HepG2 (cell line): ENCODE results near the gene EDAR. TPM values are rescaled to one million over a fixed set of nuclear protein-coding genes. Genes with fewer than 3 reads are reported as not detected.

Experiments used
- EP300 ChIP-seq, 3 experiments: sonication (generic) in 1 of 3; formaldehyde crosslinking in 1 of 3; IDR thresholded peaks; 2 replicates each; pipeline versions ENCODE4 v1.5.1 to v1.6.1; 2011 to 2020; ENCODE audit warnings: low read depth in 2 of 3, low read length in 2 of 3, borderline replicate concordance in 1 of 3, improper control_type of control experiment in 1 of 3, mild to moderate bottlenecking in 1 of 3, missing genetic modification reagents in 1 of 3, moderate library complexity in 1 of 3
- ETV5 ChIP-seq: IDR thresholded peaks from 2 replicates; pipeline ENCODE4 v1.6.1; 2018; ENCODE audit warnings: missing biosample characterization, missing genetic modification reagents, inconsistent platforms, borderline replicate concordance
- FOXK1 ChIP-seq: sonication (generic); formaldehyde crosslinking; IDR thresholded peaks from 2 replicates; pipeline ENCODE4 v1.4.0; 2020; ENCODE audit warnings: low read depth, missing genetic modification reagents, borderline replicate concordance
- FOXK2 ChIP-seq: fragments of 450-650 bp; IDR thresholded peaks from 2 replicates; pipeline ENCODE4 v1.6.1; 2016
- NKX3-1 ChIP-seq: sonication (generic); formaldehyde crosslinking; IDR thresholded peaks from 2 replicates; pipeline ENCODE4 v1.5.0; 2020; ENCODE audit warnings: missing genetic modification reagents
- PHF5A ChIP-seq: IDR thresholded peaks from one replicate; pipeline ENCODE4 v1.6.1; 2018; ENCODE audit warnings: low read depth, missing genetic modification reagents; ENCODE audit not compliant: unreplicated experiment
- ZNF775 ChIP-seq: sonication (generic); formaldehyde crosslinking; IDR thresholded peaks from 2 replicates; pipeline ENCODE4 v1.4.0; 2020; ENCODE audit warnings: missing genetic modification reagents, mild to moderate bottlenecking, moderate library complexity, borderline replicate concordance
- ZSCAN31 ChIP-seq: sonication (generic); formaldehyde crosslinking; IDR thresholded peaks from 2 replicates; pipeline ENCODE4 v1.5.0; 2020; ENCODE audit warnings: low read depth, mild to moderate bottlenecking, missing genetic modification reagents
- polyA plus RNA-seq, 8 experiments: library from polyadenylated mRNA; depleted of rRNA in 3 of 8; stranded (reverse) in 7 of 8; unstranded in 1 of 8; fragments of >200 nt; fragmentation: Illumina TruSeq in 4 of 8; extraction: Trizol in 4 of 8; gene quantifications; 2 replicates each; pipeline versions ENCODE4 v1.2.1 to v1.2.3, GENCODE V29; 2011 to 2016; ENCODE audit warnings: low read depth in 4 of 8, missing spikeins in 1 of 8, mixed read lengths in 1 of 8; ENCODE audit not compliant: insufficient read depth in 1 of 8
- total RNA-seq, 5 experiments: library from RNA; depleted of rRNA; stranded (reverse); fragments of >200 nt; fragmentation: Illumina TruSeq; extraction: Trizol; gene quantifications; 2 replicates each; pipeline ENCODE4 v1.2.3, GENCODE V29; 2016; ENCODE audit warnings: low read depth in 1 of 5
- TF ChIP-seq, protein P1 (sequence below): sonication (generic); formaldehyde crosslinking; IDR thresholded peaks from 2 replicates; pipeline ENCODE4 v1.5.0; 2020; ENCODE audit warnings: missing genetic modification reagents
- TF ChIP-seq, protein P2 (sequence below): sonication (generic); formaldehyde crosslinking; conservative IDR thresholded peaks from 2 replicates; pipeline ENCODE4 v1.5.0; 2020; ENCODE audit warnings: missing genetic modification reagents
- TF ChIP-seq, protein P3 (sequence below): sonication (generic); formaldehyde crosslinking; conservative IDR thresholded peaks from 2 replicates; pipeline ENCODE4 v1.4.0; 2020; ENCODE audit warnings: missing genetic modification reagents
- TF ChIP-seq, protein P4 (sequence below), 2 experiments: fragments of 450-650 bp in 1 of 2; sonication (generic) in 1 of 2; formaldehyde crosslinking in 1 of 2; IDR thresholded peaks; 2 replicates each; pipeline versions ENCODE4 v1.6.1 to v1.8.0; 2016 to 2022; ENCODE audit warnings: antibody characterized with exemption in 1 of 2, mild to moderate bottlenecking in 1 of 2, missing genetic modification reagents in 1 of 2

EDAR gene
- total and polyA plus RNA-seq, 2 of the 13 experiments (the other 11 are each of a cell fraction or from before 2014, with no cell fraction given): not detected

DNA sequence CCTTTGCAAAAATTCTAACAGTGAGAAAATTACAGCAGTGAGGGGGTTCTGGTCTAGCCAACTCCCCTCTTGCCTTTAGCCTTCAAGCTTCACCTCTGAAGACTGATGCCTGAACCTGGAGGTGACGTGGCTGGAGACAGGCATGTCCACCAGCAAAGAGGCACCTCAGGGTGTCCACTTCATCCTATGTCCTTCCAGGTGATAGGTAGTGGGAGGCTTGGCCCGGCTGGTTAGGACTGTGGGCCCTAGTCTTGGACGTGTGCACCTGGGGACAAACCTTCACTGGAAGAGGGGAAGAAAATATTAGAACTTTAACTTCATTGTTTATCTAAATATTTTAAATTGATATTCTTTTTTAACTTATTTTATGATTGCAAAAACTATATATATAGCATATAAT lies 35.5 kb upstream of the EDAR start (continued):
- TF ChIP-seq EP300 (IDR thresholded peaks at IDR 0.05; ENCODE audit: low read depth in 2 of 2, low read length in 2 of 2) (no peak), EP300 (CRISPR knock-in tag; IDR thresholded peaks at IDR 0.05; ENCODE audit: borderline replicate concordance) (no peak), FOXK2 (no peak), ZNF775 (CRISPR knock-in tag) (no peak), PHF5A (CRISPR knock-in tag) (no peak), FOXK1 (CRISPR knock-in tag) (no peak), NKX3-1 (no peak), ZSCAN31 (CRISPR knock-in tag) (no peak), ETV5 (CRISPR knock-in tag) (no peak)
- TF ChIP-seq, protein P1, sequence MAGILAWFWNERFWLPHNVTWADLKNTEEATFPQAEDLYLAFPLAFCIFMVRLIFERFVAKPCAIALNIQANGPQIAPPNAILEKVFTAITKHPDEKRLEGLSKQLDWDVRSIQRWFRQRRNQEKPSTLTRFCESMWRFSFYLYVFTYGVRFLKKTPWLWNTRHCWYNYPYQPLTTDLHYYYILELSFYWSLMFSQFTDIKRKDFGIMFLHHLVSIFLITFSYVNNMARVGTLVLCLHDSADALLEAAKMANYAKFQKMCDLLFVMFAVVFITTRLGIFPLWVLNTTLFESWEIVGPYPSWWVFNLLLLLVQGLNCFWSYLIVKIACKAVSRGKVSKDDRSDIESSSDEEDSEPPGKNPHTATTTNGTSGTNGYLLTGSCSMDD (CRISPR knock-in tag): no peak
- TF ChIP-seq, protein P2, sequence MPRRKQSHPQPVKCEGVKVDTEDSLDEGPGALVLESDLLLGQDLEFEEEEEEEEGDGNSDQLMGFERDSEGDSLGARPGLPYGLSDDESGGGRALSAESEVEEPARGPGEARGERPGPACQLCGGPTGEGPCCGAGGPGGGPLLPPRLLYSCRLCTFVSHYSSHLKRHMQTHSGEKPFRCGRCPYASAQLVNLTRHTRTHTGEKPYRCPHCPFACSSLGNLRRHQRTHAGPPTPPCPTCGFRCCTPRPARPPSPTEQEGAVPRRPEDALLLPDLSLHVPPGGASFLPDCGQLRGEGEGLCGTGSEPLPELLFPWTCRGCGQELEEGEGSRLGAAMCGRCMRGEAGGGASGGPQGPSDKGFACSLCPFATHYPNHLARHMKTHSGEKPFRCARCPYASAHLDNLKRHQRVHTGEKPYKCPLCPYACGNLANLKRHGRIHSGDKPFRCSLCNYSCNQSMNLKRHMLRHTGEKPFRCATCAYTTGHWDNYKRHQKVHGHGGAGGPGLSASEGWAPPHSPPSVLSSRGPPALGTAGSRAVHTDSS (CRISPR knock-in tag): no peak
- TF ChIP-seq, protein P3, sequence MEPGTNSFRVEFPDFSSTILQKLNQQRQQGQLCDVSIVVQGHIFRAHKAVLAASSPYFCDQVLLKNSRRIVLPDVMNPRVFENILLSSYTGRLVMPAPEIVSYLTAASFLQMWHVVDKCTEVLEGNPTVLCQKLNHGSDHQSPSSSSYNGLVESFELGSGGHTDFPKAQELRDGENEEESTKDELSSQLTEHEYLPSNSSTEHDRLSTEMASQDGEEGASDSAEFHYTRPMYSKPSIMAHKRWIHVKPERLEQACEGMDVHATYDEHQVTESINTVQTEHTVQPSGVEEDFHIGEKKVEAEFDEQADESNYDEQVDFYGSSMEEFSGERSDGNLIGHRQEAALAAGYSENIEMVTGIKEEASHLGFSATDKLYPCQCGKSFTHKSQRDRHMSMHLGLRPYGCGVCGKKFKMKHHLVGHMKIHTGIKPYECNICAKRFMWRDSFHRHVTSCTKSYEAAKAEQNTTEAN (CRISPR knock-in tag): no peak
- TF ChIP-seq, protein P4, sequence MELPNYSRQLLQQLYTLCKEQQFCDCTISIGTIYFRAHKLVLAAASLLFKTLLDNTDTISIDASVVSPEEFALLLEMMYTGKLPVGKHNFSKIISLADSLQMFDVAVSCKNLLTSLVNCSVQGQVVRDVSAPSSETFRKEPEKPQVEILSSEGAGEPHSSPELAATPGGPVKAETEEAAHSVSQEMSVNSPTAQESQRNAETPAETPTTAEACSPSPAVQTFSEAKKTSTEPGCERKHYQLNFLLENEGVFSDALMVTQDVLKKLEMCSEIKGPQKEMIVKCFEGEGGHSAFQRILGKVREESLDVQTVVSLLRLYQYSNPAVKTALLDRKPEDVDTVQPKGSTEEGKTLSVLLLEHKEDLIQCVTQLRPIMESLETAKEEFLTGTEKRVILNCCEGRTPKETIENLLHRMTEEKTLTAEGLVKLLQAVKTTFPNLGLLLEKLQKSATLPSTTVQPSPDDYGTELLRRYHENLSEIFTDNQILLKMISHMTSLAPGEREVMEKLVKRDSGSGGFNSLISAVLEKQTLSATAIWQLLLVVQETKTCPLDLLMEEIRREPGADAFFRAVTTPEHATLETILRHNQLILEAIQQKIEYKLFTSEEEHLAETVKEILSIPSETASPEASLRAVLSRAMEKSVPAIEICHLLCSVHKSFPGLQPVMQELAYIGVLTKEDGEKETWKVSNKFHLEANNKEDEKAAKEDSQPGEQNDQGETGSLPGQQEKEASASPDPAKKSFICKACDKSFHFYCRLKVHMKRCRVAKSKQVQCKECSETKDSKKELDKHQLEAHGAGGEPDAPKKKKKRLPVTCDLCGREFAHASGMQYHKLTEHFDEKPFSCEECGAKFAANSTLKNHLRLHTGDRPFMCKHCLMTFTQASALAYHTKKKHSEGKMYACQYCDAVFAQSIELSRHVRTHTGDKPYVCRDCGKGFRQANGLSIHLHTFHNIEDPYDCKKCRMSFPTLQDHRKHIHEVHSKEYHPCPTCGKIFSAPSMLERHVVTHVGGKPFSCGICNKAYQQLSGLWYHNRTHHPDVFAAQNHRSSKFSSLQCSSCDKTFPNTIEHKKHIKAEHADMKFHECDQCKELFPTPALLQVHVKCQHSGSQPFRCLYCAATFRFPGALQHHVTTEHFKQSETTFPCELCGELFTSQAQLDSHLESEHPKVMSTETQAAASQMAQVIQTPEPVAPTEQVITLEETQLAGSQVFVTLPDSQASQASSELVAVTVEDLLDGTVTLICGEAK (IDR thresholded peaks at IDR 0.05): no peak
- TF ChIP-seq, protein P4 (CRISPR knock-in tag; IDR thresholded peaks at IDR 0.05): no peak
